Activated gamma-delta T cell treated with Interleukin-2 at 50 U/mL for 16 hours (primary cell): ENCODE data around the gene DDIT4.
A peak's percentile ranks its signal among the peaks of the same experiment; 100 is the strongest.

Source experiments
- DNase-seq: peaks from one replicate; pipeline ENCODE4 v3.0.0-alpha.2; 2020

Gene DDIT4

DNA sequence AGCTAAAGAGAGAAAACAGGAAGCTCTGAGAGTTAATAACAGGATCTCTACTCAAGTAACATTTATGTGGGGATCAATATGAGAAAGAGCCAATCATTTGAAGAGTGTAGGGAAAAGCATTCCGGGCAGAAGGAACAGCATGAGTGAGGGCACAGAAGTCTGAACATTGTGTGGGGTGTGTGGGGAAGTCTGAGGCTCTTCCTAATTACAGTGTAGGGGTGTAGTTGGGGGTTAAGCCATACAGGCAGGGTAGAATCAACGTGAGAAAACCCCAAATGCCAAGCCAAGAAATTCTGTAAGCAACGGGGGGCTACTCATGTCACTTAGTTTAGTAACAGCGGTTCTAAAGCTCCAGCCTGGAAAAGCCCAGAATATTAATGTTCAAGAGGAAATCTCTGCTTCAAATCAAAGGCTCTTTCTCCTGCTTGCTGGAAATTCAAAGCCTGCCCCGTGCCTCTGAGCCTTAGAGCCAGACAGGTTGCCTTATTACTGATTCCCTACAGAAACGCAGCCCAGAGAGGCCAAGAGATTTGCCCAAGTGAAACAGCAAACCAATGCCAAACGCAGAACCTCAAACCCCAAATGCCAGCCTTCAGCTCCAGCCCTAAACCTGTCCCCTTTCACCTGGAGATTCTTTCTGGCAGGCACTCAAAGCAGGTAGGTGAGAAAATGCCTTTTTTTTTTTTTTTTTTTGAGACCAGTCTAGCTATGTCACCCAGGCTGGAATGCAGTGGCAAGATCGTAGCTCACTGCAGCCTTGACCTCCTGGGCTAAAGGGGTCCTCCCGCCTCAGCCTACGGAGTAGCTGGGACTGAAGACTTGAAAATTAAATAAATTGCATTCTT, 44.9 kb downstream of the DDIT4 start:
- DNase-seq = no peak

DNA sequence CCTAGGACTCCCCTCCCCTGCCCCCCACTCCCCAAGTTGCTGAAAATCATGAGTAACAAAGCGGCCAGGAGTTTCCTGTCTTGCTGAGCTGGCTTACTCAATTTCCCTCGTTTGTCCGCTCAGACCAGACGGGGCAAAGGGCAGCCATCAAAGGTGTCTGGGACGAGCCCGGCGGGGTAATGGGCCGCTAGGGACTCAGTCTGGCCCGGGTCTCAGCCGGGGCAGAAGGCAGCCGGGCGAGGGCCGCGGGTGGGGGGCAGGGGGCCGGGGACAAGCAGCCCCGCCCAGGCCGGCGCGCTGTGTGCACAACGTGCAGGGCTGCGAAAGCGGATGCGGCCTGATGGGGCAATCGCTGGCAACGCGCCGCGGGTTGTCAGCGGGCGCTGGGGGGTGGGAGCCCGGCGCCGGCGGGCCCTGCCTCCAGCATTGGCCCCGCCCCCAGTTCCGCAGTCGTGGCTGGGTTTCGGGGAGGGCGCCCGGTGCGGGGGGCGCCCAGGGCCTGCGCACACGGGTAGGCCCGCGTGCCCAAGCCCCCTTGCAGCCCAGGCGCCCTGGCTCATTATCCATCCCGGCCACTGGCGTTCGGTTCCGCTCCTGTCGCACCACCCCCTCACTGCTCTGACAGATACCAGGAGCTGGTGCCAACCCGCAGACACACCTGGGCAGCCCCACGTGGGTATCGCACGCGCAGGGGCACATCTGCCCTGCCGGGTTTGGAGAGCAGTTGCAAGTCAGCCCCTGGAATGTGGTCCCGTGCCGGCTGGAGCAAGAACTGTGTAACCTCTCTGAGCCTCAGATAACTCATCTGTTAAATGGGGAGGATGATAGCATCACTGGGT, 45.9 kb downstream of the DDIT4 start:
- DNase-seq = peak; percentile 88

DNA sequence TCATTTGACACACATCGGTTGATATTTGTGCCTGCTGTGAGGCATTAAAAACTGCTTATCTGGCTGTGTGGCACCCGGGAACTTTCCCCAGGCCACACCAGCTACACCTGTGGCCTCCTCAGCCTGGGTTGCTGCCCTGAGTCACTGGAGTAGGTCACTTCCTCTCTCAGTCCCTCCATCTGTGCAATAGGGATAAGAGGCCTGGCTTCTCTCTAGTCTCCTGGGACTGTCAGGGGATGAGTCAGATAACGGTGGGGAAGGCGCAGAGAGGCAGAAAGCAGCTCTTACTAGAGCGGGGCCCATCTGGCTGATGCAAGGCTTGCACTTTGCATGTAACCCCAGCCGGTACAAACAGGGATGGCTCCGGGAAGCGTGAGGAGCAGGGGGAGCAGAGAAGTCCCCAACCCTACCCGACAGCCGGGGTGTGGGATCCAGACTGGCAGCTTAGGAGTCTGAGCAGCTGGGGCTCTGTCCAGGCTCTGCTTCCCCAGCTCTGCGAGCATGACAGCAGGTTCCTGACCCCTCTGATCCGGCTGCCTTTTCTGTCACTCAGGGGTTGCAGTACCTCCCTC, 47.0 kb downstream of the DDIT4 start:
- DNase-seq = peak; percentile 49

DNA sequence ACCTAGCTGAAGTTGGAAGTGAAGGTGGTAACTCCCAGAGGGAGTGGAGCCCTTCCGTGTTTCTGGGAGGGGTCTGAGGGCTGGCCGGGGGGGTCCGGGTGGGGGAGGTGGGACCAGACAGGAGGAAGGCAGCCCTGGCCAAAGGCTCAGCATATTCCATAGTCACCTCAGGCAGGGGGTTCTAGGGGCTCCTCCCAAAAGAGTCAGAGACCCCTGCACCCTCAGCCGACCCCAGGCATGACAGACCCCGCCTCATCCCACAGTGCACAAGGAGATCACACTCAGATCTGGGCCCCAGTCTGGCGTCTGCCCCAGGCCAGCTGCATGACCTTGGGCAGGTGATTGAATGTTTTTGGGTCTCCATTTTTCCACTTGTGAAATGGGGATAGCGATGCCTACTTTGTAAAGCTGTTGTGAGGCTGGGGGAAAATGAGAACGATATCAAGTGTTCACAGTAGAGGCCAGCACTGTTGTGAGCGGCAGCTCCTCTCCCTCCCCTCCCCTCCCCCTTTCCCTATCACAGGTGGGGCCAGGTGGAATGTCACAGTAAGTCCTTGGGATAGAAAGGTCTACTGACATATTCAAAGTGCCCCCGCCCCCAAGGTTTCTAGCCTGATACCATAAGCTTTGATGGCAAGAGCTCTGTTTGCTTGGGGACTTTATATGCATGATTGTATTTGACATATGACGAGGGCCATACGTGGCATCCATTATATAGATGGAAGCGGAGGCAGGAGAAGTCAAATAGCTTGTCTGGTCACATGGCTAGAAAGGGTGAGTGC, 47.7 kb downstream of the DDIT4 start:
- no peak for DNase-seq

DNA sequence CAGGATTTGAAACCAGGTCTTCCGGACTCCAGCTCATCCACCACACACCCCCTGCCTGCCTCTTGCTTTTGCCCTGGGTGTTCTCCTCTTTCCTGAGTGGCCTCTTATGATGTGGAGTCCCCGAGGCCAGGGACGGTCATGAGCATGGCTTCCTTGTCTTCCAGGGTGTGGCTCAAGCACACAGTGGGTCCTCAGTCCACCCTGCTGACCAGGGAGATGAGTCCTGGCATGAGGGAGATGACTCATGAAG, 48.2 kb downstream of the DDIT4 start:
- no peak for DNase-seq

DNA sequence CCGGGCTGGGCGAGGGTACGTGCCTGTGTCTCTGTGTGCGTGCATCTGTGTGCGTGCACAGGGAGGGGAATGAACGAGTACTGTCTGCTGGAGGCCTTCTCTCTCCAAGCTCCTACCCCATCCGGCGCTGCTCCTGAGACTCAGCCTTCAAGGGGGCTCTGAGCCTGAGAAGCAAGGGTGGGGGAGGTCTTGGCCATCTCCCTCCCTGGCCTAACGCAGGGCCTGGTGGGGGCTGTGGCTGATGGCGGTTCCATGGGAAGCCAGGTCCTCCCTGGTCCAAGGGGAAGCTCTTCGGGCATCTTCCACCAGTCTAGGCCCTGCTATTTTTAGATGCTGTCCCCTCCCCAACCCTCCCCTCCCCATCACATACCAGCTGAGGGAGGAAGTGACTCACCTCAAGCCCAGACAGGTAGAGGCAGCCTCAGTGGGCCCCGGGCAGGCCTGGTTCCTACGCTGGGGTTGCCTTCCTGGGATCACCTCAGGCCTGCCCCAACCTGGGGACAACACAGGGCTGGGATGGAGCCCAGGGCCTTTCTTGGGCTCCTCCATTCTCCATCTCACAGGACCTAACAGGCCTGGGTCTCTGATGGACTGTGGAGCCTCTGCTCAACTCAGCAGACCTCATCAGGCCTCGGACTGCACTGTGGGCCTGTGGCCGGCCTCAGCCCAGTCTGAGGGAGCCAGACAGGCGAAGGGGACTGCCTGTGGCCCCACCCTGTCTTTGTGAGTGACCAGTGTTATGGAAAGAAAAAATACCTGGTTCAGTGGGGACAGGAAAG, 48.7 kb downstream of the DDIT4 start:
- DNase-seq = peak; percentile 55

DNA sequence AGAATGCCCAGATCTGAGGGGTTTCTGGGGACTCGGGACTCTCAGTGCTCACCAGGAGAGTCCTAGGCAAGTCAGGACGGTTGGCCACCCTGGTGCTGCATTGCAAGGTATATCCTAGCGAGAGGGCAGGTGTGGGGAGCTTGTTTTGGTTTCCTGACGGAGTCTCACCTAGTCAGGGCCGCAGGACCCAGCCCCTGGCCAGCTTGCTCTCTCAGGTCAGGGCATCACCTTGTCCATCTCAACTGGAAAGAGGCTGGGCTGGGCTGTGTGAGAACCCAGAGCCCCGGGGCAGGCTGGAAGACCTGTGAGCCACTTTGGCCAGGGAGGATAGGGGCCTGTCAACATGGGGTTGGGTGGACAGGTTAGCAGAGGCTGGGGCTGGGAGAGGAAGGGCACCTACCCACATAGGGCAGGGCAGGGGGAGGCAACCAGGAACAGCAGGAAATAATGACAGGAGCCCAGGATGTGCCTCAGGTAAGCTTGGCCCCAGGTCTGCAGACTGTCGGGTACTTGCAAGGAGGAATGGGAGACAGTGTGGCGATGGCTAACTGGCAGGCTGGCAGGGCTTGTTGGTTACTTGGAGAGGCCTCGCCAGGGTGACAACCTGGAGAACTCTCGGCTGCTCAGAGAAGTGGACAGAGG, 49.5 kb downstream of the DDIT4 start:
- no peak for DNase-seq

DNA sequence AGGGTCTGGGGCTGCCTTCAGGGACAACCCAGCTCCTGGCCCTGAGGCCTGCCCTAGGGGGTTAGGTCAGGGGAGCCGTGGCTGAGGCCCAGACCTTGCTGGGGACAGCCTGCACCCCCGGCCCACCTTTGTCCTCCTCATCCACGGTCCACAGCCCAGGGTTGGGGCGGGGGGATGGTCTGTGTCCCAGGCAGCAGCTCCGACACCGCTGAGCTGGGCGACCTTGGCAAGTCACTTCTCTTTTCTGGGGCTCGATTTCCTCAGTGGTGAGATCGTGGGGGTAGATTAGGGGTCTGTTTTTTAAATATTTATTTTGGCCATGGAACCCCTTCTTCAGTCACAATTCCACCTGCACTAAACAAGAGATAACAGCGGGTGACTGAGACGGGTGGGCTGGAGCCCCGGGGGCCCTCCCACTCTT, 50.1 kb downstream of the DDIT4 start:
- no peak for DNase-seq
